WTC11 (cell line): ENCODE measurements around the gene AGAP1. TPM values are rescaled to one million over a fixed set of nuclear protein-coding genes. Genes with fewer than 3 reads are reported as not detected.
A peak's percentile ranks its signal among the peaks of the same experiment; 100 is the strongest.

ENCODE experiments used
- ATAC-seq: fragments of 200-7000 bp; cut with Tn5 transposase; 2 replicates; pipeline ENCODE4 v1.10.0; 2021; ENCODE audit warnings: mild to moderate bottlenecking, moderate library complexity
- CTCF ChIA-PET: fragments of 300-600 bp; sonication (Branson Sonifier 250); formaldehyde crosslinking; loops from one replicate; lab custom pipeline; 2021; ENCODE audit warnings: antibody characterized with exemption; lab: Charles Lee
- POLR2A ChIA-PET: fragments of 350-600 bp; sonication (Branson Sonifier 250); formaldehyde crosslinking; loops from one replicate; lab custom pipeline; 2021; ENCODE audit warnings: antibody characterized with exemption; lab: Charles Lee
- DNase-seq: peaks from one replicate; pipeline ENCODE4 v3.0.0; 2021; ENCODE audit warnings: low spot score
- H3K27ac Mint-ChIP-seq: 2 replicates; pipeline ENCODE4 v1.8.0; 2021; ENCODE audit warnings: mixed read lengths
- H3K27me3 Mint-ChIP-seq: 2 replicates; pipeline ENCODE4 v1.8.0; 2021; ENCODE audit warnings: low read depth, mild to moderate bottlenecking, moderate library complexity, mixed read lengths
- H3K36me3 Mint-ChIP-seq: 2 replicates; pipeline ENCODE4 v1.8.0; 2021; ENCODE audit warnings: mixed read lengths
- H3K4me1 Mint-ChIP-seq: 2 replicates; pipeline ENCODE4 v1.8.0; 2022; ENCODE audit warnings: mixed read lengths
- H3K4me3 Mint-ChIP-seq: 2 replicates; pipeline ENCODE4 v1.8.0; 2021; ENCODE audit warnings: mild to moderate bottlenecking, moderate library complexity, mixed read lengths
- H3K9me3 Mint-ChIP-seq: 2 replicates; pipeline ENCODE4 v1.8.0; 2021; ENCODE audit warnings: mixed read lengths
- ESRRA ChIP-seq: sonication (generic); formaldehyde crosslinking; IDR thresholded peaks from 2 replicates; pipeline ENCODE4 v1.8.1; 2022; ENCODE audit warnings: mild to moderate bottlenecking, missing genetic modification reagents, borderline replicate concordance
- ETV6 ChIP-seq: sonication (generic); formaldehyde crosslinking; IDR thresholded peaks from 2 replicates; pipeline ENCODE4 v1.8.1; 2022; ENCODE audit warnings: mild to moderate bottlenecking, missing genetic modification reagents
- FOXP1 ChIP-seq: sonication (generic); formaldehyde crosslinking; IDR thresholded peaks from 2 replicates; pipeline ENCODE4 v1.8.0; 2022; ENCODE audit warnings: missing genetic modification reagents, mild to moderate bottlenecking, moderate library complexity, borderline replicate concordance
- MYBL2 ChIP-seq: sonication (generic); formaldehyde crosslinking; IDR thresholded peaks from 2 replicates; pipeline ENCODE4 v1.8.1; 2023; ENCODE audit warnings: mild to moderate bottlenecking, moderate library complexity, missing genetic modification reagents
- NR3C1 ChIP-seq: sonication (generic); formaldehyde crosslinking; conservative IDR thresholded peaks from 2 replicates; pipeline ENCODE4 v1.8.1; 2023; ENCODE audit warnings: low read depth, mild to moderate bottlenecking, missing genetic modification reagents
- OVOL2 ChIP-seq: fragments of 250-450 bp; sonication (Bioruptor Pico); IDR thresholded peaks from 2 replicates; pipeline ENCODE4 v1.9.0; 2021; ENCODE audit warnings: mild to moderate bottlenecking, borderline replicate concordance
- RORB ChIP-seq: fragments of 250-450 bp; sonication (Bioruptor Pico); IDR thresholded peaks from 2 replicates; pipeline ENCODE4 v1.9.0; 2021; ENCODE audit warnings: mild to moderate bottlenecking
- TEAD1 ChIP-seq: sonication (generic); formaldehyde crosslinking; IDR thresholded peaks from 2 replicates; pipeline ENCODE4 v1.8.0; 2022; ENCODE audit warnings: mild to moderate bottlenecking, missing genetic modification reagents
- TP53 ChIP-seq: sonication (generic); formaldehyde crosslinking; IDR thresholded peaks from 2 replicates; pipeline ENCODE4 v1.8.1; 2023; ENCODE audit warnings: mild to moderate bottlenecking, missing genetic modification reagents
- ZBTB21 ChIP-seq: sonication (generic); formaldehyde crosslinking; IDR thresholded peaks from 2 replicates; pipeline ENCODE4 v1.8.1; 2023; ENCODE audit warnings: mild to moderate bottlenecking, missing genetic modification reagents, borderline replicate concordance
- ZNF416 ChIP-seq: fragments of 250-450 bp; sonication (Bioruptor Pico); IDR thresholded peaks from 2 replicates; pipeline ENCODE4 v1.9.0; 2021; ENCODE audit warnings: mild to moderate bottlenecking, inconsistent platforms
- total RNA-seq: library from RNA; stranded (reverse); gene quantifications from 3 replicates; pipeline ENCODE4 v1.2.3, GENCODE V29; 2021
- TF ChIP-seq, protein P1 (sequence below): sonication (generic); formaldehyde crosslinking; IDR thresholded peaks from 2 replicates; pipeline ENCODE4 v1.8.0; 2022; ENCODE audit warnings: mild to moderate bottlenecking, missing genetic modification reagents
- TF ChIP-seq, protein P2 (sequence below): fragments of 250-450 bp; sonication (Bioruptor Pico); IDR thresholded peaks from 2 replicates; pipeline ENCODE4 v1.9.0; 2021; ENCODE audit warnings: mild to moderate bottlenecking
- TF ChIP-seq, protein P3 (sequence below): fragments of 250-450 bp; sonication (Bioruptor Pico); IDR thresholded peaks from 2 replicates; pipeline ENCODE4 v1.9.0; 2021; ENCODE audit warnings: moderate library complexity, mild to moderate bottlenecking, inconsistent platforms, borderline replicate concordance
- TF ChIP-seq, protein P4 (sequence below): fragments of 250-450 bp; sonication (Bioruptor Pico); conservative IDR thresholded peaks from 2 replicates; pipeline ENCODE4 v1.9.0; 2021; ENCODE audit warnings: mild to moderate bottlenecking
- TF ChIP-seq, protein P5 (sequence below): sonication (generic); formaldehyde crosslinking; IDR thresholded peaks from 2 replicates; pipeline ENCODE4 v1.8.1; 2022; ENCODE audit warnings: missing genetic modification reagents, borderline replicate concordance
- TF ChIP-seq, protein P6 (sequence below): fragments of 200-600 bp; IDR thresholded peaks from 2 replicates; pipeline ENCODE4 v1.8.0; 2022; ENCODE audit warnings: antibody characterized with exemption
- TF ChIP-seq, protein P7 (sequence below): sonication (generic); formaldehyde crosslinking; IDR thresholded peaks from 2 replicates; pipeline ENCODE4 v1.8.1; 2023; ENCODE audit warnings: mild to moderate bottlenecking, missing genetic modification reagents

The AGAP1 gene
- total RNA-seq, 1 experiment from 2014 or later: 49.3 TPM

DNA sequence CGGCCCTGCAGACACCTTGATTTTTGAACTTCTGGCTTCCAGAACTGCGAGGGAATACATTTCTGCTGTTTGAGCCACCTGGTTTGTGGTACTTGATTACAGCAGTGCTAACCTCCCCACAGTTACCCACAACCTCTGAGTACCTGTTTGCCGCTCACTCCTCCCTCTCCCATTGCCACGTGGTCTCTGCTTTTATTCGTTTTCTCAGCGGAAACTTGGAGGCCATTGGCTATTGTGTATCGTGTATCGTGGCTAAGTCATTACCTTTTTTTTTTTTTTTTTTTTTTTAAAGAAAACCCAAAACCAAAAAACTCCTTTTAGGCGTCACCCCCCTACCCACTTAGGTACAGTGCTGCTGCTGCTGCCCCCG lies 90.8 kb downstream of the AGAP1 start:
- CTCF ChIA-PET: interaction anchor here (0.6 to 2.3 kb wide), 3 partner anchors 9 to 575 kb away, joined by 3 to 11 read pairs (median 4); no protein-coding TSS in a partner anchor
- peak overlapping the region; percentile 44; the same call in 1 of the 2 replicates for H3K27ac Mint-ChIP-seq

DNA sequence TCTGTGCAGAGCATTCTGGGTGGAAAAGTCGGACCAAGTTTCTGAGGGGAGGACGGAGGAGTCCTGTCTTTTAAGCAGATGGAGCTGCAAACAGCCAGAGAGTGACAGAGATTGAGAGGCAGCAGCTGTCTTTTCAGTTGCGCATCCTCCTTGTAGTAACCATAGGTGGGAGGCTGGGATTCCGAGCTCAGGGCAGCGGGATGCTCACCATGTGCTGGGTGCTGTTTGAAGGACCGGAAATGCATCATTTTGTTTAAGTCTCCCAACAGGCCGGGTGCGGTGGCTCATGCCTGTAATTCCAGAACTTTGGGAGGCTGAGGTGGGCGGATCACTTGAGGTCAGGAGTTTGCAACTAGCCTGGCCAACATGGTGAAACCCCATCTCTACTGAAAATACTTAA lies 93.4 kb downstream of the AGAP1 start:
- H3K27me3 Mint-ChIP-seq: no peaks in the 10 kb centered on the region; the same call in 1 of the 2 replicates
- H3K9me3 Mint-ChIP-seq: no peaks in the 10 kb centered on the region
- no peak for DNase-seq
- CTCF ChIA-PET: interaction anchor here (1.4 to 1.9 kb wide), 2 partner anchors 10 to 179 kb away, joined by 3 to 4 read pairs; no protein-coding TSS in a partner anchor
- peak overlapping the region; percentile 65; the same call in 1 of the 2 replicates for H3K27ac Mint-ChIP-seq
- no peak for ATAC-seq
- TF ChIP-seq, protein P1, sequence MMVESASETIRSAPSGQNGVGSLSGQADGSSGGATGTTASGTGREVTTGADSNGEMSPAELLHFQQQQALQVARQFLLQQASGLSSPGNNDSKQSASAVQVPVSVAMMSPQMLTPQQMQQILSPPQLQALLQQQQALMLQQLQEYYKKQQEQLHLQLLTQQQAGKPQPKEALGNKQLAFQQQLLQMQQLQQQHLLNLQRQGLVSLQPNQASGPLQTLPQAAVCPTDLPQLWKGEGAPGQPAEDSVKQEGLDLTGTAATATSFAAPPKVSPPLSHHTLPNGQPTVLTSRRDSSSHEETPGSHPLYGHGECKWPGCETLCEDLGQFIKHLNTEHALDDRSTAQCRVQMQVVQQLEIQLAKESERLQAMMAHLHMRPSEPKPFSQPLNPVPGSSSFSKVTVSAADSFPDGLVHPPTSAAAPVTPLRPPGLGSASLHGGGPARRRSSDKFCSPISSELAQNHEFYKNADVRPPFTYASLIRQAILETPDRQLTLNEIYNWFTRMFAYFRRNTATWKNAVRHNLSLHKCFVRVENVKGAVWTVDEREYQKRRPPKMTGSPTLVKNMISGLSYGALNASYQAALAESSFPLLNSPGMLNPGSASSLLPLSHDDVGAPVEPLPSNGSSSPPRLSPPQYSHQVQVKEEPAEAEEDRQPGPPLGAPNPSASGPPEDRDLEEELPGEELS (CRISPR knock-in tag): 0 out of 2 replicates have a peak, but pooled peaks have one; percentile 19
- TF ChIP-seq, protein P2, sequence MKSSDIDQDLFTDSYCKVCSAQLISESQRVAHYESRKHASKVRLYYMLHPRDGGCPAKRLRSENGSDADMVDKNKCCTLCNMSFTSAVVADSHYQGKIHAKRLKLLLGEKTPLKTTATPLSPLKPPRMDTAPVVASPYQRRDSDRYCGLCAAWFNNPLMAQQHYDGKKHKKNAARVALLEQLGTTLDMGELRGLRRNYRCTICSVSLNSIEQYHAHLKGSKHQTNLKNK: no peak
- no peaks in the 10 kb centered on the region for H3K36me3 Mint-ChIP-seq
- no peak overlapping the region for H3K4me3 Mint-ChIP-seq
- POLR2A ChIA-PET: interaction anchor here (0.5 to 1.4 kb wide), 2 partner anchors 79 to 86 kb away, joined by 3 to 4 read pairs; no protein-coding TSS in a partner anchor
- H3K4me1 Mint-ChIP-seq: peaks cover 61% of the 10 kb centered on the region

More for the DNA sequence above, 90.8 kb downstream of the AGAP1 start:
- no peaks in the 10 kb centered on the region; the same call in 1 of the 2 replicates for H3K27me3 Mint-ChIP-seq
- peaks cover 3% of the 10 kb centered on the region; the same call in 1 of the 2 replicates for H3K36me3 Mint-ChIP-seq
- no peak for ATAC-seq
- peaks cover 3% of the 10 kb centered on the region for H3K9me3 Mint-ChIP-seq
- DNase-seq: no peak
- TF ChIP-seq, protein P2: no peak
- no peak for TF ChIP-seq TP53
- TF ChIP-seq, protein P3, sequence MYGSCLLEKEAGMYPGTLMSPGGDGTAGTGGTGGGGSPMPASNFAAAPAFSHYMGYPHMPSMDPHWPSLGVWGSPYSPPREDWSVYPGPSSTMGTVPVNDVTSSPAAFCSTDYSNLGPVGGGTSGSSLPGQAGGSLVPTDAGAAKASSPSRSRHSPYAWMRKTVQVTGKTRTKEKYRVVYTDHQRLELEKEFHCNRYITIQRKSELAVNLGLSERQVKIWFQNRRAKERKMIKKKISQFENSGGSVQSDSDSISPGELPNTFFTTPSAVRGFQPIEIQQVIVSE (CRISPR knock-in tag): no peak
- no peak for TF ChIP-seq NR3C1 (CRISPR knock-in tag)
- TF ChIP-seq, protein P4, sequence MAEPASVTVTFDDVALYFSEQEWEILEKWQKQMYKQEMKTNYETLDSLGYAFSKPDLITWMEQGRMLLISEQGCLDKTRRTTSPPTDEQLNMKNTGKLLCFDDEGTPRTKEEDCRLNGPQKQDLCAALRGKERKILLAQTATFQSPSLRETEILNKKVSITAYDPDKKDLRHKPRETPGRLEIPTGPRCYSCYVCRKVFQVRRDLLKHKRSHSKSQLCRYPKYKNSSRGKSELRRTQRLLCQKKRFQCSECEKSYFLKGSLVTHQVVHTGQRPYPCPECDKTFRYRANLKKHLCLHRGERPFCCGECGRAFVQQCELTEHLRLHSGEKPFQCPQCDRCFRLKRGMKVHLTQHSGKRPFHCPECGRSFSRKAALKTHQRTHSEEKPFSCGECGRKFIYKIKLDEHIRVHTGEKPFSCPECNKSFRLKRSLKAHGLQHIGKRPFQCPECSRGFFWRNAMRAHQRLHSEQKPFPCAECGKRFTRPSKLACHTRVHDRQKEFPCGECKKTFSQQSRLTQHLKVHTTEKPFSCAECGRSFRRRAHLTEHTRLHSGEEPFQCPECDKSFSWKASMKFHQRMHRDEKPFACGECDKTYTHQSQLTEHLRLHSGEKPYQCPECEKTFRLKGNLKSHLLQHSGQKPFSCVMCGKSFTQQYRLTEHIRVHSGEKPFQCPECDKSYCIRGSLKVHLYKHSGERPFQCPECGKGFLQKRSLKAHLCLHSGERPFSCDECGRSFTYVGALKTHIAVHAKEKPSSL (CRISPR knock-in tag): no peak
- no peak for TF ChIP-seq TEAD1 (CRISPR knock-in tag)
- no peak for TF ChIP-seq ESRRA
- TF ChIP-seq ZBTB21 (CRISPR knock-in tag): no peak
- no peak for TF ChIP-seq OVOL2
- TF ChIP-seq RORB (CRISPR knock-in tag): no peak
- H3K4me1 Mint-ChIP-seq: peaks cover 68% of the 10 kb centered on the region
- no peak overlapping the region for H3K4me3 Mint-ChIP-seq
- POLR2A ChIA-PET: interaction anchor here (0.6 kb wide), 1 partner anchor 143 kb away, joined by 5 read pairs; no protein-coding TSS in a partner anchor

DNA sequence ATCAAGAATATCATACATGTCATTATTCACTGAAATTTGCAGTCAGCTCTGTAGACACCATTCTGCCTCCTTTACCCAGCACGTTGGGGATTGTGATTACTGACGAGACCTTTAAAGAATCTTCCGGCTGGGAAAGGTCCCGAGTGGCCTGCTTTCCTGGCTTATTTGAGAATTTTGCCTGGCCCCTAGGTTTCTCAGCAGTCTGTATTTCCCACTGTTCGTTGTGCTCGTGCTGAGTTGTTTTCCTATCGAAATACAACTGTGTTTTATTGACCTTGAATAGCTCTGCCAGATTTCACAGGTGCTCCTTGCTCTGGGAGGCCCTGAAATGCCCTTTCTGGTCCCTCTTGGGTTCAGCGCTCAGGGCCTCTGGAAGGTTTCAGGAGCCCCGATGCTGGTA lies 94.9 kb downstream of the AGAP1 start:
- CTCF ChIA-PET: interaction anchor here (0.6 to 1.2 kb wide), 4 partner anchors 74 to 158 kb away, joined by 3 to 5 read pairs (median 4); no protein-coding TSS in a partner anchor
- peaks cover 66% of the 10 kb centered on the region for H3K4me1 Mint-ChIP-seq
- POLR2A ChIA-PET: no interaction called here
- H3K27me3 Mint-ChIP-seq: no peaks in the 10 kb centered on the region; the same call in 1 of the 2 replicates
- H3K4me3 Mint-ChIP-seq: no peak overlapping the region
- DNase-seq: no peak
- H3K9me3 Mint-ChIP-seq: no peaks in the 10 kb centered on the region
- no peak for ATAC-seq
- H3K36me3 Mint-ChIP-seq: no peaks in the 10 kb centered on the region
- no peak overlapping the region for H3K27ac Mint-ChIP-seq
- TF ChIP-seq, protein P5, sequence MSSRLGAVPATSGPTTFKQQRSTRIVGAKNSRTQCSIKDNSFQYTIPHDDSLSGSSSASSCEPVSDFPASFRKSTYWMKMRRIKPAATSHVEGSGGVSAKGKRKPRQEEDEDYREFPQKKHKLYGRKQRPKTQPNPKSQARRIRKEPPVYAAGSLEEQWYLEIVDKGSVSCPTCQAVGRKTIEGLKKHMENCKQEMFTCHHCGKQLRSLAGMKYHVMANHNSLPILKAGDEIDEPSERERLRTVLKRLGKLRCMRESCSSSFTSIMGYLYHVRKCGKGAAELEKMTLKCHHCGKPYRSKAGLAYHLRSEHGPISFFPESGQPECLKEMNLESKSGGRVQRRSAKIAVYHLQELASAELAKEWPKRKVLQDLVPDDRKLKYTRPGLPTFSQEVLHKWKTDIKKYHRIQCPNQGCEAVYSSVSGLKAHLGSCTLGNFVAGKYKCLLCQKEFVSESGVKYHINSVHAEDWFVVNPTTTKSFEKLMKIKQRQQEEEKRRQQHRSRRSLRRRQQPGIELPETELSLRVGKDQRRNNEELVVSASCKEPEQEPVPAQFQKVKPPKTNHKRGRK (CRISPR knock-in tag): no peak
- TF ChIP-seq, protein P6, sequence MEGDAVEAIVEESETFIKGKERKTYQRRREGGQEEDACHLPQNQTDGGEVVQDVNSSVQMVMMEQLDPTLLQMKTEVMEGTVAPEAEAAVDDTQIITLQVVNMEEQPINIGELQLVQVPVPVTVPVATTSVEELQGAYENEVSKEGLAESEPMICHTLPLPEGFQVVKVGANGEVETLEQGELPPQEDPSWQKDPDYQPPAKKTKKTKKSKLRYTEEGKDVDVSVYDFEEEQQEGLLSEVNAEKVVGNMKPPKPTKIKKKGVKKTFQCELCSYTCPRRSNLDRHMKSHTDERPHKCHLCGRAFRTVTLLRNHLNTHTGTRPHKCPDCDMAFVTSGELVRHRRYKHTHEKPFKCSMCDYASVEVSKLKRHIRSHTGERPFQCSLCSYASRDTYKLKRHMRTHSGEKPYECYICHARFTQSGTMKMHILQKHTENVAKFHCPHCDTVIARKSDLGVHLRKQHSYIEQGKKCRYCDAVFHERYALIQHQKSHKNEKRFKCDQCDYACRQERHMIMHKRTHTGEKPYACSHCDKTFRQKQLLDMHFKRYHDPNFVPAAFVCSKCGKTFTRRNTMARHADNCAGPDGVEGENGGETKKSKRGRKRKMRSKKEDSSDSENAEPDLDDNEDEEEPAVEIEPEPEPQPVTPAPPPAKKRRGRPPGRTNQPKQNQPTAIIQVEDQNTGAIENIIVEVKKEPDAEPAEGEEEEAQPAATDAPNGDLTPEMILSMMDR: no peak
- TF ChIP-seq, protein P3 (CRISPR knock-in tag): no peak
- TF ChIP-seq ZNF416 (CRISPR knock-in tag) (no peak), FOXP1 (CRISPR knock-in tag) (no peak), RORB (CRISPR knock-in tag) (no peak), ETV6 (CRISPR knock-in tag) (no peak), MYBL2 (CRISPR knock-in tag) (no peak)
- TF ChIP-seq, protein P7, sequence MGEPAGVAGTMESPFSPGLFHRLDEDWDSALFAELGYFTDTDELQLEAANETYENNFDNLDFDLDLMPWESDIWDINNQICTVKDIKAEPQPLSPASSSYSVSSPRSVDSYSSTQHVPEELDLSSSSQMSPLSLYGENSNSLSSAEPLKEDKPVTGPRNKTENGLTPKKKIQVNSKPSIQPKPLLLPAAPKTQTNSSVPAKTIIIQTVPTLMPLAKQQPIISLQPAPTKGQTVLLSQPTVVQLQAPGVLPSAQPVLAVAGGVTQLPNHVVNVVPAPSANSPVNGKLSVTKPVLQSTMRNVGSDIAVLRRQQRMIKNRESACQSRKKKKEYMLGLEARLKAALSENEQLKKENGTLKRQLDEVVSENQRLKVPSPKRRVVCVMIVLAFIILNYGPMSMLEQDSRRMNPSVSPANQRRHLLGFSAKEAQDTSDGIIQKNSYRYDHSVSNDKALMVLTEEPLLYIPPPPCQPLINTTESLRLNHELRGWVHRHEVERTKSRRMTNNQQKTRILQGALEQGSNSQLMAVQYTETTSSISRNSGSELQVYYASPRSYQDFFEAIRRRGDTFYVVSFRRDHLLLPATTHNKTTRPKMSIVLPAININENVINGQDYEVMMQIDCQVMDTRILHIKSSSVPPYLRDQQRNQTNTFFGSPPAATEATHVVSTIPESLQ (CRISPR knock-in tag): no peak
